ENCODE measurements around the gene SLC8A1. TPM values are rescaled to one million over a fixed set of nuclear protein-coding genes. Genes with fewer than 3 reads are reported as not detected.

SLC8A1 gene
- total and polyA plus RNA-seq, 2 of the 13 experiments (the other 11 are each of a cell fraction or from before 2014, with no cell fraction given) = not detected

- TF ChIP-seq, protein P1, sequence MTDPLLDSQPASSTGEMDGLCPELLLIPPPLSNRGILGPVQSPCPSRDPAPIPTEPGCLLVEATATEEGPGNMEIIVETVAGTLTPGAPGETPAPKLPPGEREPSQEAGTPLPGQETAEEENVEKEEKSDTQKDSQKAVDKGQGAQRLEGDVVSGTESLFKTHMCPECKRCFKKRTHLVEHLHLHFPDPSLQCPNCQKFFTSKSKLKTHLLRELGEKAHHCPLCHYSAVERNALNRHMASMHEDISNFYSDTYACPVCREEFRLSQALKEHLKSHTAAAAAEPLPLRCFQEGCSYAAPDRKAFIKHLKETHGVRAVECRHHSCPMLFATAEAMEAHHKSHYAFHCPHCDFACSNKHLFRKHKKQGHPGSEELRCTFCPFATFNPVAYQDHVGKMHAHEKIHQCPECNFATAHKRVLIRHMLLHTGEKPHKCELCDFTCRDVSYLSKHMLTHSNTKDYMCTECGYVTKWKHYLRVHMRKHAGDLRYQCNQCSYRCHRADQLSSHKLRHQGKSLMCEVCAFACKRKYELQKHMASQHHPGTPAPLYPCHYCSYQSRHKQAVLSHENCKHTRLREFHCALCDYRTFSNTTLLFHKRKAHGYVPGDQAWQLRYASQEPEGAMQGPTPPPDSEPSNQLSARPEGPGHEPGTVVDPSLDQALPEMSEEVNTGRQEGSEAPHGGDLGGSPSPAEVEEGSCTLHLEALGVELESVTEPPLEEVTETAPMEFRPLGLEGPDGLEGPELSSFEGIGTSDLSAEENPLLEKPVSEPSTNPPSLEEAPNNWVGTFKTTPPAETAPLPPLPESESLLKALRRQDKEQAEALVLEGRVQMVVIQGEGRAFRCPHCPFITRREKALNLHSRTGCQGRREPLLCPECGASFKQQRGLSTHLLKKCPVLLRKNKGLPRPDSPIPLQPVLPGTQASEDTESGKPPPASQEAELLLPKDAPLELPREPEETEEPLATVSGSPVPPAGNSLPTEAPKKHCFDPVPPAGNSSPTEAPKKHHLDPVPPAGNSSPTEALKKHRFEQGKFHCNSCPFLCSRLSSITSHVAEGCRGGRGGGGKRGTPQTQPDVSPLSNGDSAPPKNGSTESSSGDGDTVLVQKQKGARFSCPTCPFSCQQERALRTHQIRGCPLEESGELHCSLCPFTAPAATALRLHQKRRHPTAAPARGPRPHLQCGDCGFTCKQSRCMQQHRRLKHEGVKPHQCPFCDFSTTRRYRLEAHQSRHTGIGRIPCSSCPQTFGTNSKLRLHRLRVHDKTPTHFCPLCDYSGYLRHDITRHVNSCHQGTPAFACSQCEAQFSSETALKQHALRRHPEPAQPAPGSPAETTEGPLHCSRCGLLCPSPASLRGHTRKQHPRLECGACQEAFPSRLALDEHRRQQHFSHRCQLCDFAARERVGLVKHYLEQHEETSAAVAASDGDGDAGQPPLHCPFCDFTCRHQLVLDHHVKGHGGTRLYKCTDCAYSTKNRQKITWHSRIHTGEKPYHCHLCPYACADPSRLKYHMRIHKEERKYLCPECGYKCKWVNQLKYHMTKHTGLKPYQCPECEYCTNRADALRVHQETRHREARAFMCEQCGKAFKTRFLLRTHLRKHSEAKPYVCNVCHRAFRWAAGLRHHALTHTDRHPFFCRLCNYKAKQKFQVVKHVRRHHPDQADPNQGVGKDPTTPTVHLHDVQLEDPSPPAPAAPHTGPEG (CRISPR knock-in tag; IDR thresholded peaks at IDR 0.05) = no peak
- no peak for TF ChIP-seq STAT6 (CRISPR knock-in tag; IDR thresholded peaks at IDR 0.05; ENCODE audit: borderline replicate concordance)
- TF ChIP-seq KLF6 (CRISPR knock-in tag; IDR thresholded peaks at IDR 0.05) = no peak
- no peak for TF ChIP-seq GABPA (IDR thresholded peaks at IDR 0.05; ENCODE audit: low read depth, low read length)
- no peak for TF ChIP-seq GABPA (CRISPR knock-in tag; IDR thresholded peaks at IDR 0.05; ENCODE audit: low read depth)
- no peak for TF ChIP-seq PPARG (CRISPR knock-in tag; conservative IDR thresholded peaks at IDR 0.05)
- no peak for TF ChIP-seq ZNF605 (CRISPR knock-in tag; IDR thresholded peaks at IDR 0.05)
Observed at GRCh38 chr2:40370007-40370395, 81.9 kb downstream of the SLC8A1 start (continued).
